GM10248 (cell line): ENCODE results near the gene SLC25A12.
"Not testable (repeated sequence)": the region's sequence is repeated elsewhere in the genome, so short reads cannot be mapped to it uniquely, and the experiment has no call there.

Experiments used
- CTCF ChIA-PET: fragments of 300-600 bp; sonication (Branson Sonifier 250); formaldehyde crosslinking; extraction: SDS; loops from one replicate; lab custom pipeline; 2021; ENCODE audit warnings: antibody characterized with exemption; lab: Yijun Ruan, JAX
- POLR2A ChIA-PET: fragments of 350-650 bp; sonication (Branson Sonifier 250); formaldehyde crosslinking; extraction: SDS; loops from one replicate; lab custom pipeline; 2020; ENCODE audit warnings: antibody characterized with exemption; lab: Yijun Ruan, JAX
- DNase-seq: peaks from one replicate; pipeline ENCODE4 v3.0.0; 2012; ENCODE audit errors: extremely low spot score
- CTCF ChIP-seq: IDR thresholded peaks from 2 replicates; pipeline ENCODE4 v1.5.1; 2012; ENCODE audit warnings: mild to moderate bottlenecking, low read depth; ENCODE audit errors: extremely low read depth, missing control alignments, control extremely low read depth

SLC25A12 gene

DNA sequence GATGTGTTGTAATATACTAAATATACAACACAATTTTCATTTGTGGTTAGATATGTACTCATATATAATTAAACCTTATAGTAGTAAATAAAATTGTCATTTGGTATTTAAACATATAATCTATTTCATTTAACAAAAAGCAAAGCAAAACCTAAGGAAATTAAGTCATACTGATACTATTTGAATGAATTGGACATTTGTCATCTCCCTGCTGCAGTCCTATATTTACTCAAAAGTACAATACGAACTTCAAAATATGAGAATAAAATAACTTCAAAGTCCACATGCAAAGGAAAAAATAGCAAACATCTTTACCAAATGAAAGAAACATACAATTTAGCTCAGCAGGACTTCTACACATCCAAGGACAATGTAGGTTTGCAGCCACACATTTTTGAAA is 16.4 kb upstream of the SLC25A12 start:
- DNase-seq = no peak
- TF ChIP-seq CTCF = no peak
- ChIA-PET CTCF (interaction anchor here (0.6 to 1.2 kb wide), 2 partner anchors 9 to 12 kb away, joined by 3 read pairs; partner anchors contain the start of gene HAT1), POLR2A (no interaction called here)

DNA sequence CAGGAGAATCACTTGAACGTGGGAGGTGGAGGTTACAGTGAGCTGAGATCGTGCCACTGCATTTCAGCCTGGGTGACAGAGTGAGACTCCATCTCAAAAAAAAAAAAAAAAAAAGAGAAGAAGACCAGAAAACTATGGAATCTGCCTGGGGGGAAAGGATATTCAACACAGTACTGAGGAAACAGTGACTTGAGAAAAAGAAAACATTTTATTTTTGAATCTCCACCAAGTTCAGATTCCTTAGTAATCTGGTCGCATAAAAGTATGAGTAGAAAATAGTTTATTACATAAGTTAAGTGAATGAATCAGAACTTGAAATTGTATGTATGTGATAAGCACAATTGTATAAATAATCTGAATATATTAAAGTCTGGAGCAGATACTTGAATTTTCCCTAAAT is 15.2 kb upstream of the SLC25A12 start:
- ChIA-PET CTCF (no interaction called here), POLR2A (interaction anchor here (0.6 kb wide), 1 partner anchor 13 kb away, joined by 3 read pairs; the partner anchor contains the start of gene HAT1)
- no peak for DNase-seq
- no peak for TF ChIP-seq CTCF

GRCh38 chr2:171908235-171908634 is 14.2 kb upstream of the SLC25A12 start:
- ChIA-PET POLR2A (no interaction called here), CTCF (no interaction called here)
- TF ChIP-seq CTCF = no peak

DNA sequence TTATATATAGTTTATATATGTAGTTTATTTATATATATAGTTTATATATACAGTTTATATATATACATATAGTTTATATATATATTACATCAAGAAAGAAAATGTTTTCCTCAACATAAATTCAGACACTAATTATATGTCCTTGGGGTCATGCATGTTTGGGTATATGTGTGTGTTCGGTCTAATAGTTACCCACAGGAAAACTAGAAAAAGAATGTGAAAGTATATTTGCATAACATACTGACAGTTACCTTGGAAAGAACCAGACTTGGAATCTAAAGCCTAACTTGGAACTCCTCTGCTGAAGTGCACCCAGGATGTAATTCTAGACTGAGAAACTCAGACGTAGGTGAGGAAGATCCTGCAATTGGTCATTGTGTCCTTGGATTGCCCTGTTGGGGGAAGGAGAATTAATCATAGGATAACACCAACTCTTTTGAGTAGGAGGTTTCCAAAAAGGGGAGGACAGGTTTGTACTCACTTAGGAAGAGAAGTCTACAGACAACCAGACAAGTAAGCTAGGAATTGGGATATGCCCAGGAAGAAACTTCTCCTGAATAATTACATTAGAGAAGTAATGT is 8.9 kb upstream of the SLC25A12 start:
- no peak for DNase-seq
- TF ChIP-seq CTCF = no peak
- ChIA-PET POLR2A (no interaction called here), CTCF (interaction anchor here (1.2 kb wide), 1 partner anchor 20 kb away, joined by 3 read pairs; no protein-coding TSS in a partner anchor)

More at GRCh38 chr2:171908235-171908634, 14.2 kb upstream of the SLC25A12 start:
- DNase-seq = no peak

DNA sequence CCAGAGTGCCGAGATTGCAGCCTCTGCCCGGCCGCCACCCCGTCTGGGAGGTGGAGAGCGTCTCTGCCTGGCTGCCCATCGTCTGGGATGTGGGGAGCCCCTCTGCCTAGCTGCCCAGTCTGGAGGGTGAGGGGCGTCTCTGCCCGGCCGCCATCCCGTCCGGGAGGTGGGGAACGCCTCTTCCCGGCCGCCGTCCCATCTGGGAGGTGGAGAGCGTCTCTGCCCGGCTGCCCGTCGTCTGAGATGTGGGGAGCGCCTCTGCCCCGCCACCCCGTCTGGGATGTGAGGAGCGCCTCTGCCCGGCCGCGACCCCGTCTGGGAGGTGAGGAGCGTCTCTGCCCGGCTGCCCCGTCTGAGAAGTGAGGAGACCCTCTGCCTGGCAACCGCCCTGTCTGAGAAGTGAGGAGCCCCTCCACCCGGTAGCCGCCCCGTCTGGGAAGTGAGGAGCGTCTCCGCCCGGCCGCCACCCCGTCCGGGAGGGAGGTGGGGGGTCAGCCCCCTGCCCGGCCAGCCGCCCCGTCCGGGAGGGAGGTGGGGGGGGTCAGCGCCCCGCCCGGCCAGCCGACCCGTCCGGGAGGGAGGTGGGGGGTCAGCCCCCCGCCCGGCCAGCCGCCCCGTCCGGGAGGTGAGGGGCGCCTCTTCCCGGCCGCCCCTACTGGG is 5.7 kb upstream of the SLC25A12 start:
- CTCF ChIA-PET, DNase-seq, POLR2A ChIA-PET: not testable (repeated sequence)

- TF ChIP-seq CTCF = no peak
- DNase-seq = no peak
- ChIA-PET POLR2A (no interaction called here), CTCF (interaction anchor here (4.0 kb wide), 1 partner anchor 13 kb away, joined by 17 read pairs; no protein-coding TSS in a partner anchor)
Observed at GRCh38 chr2:171895786-171896185, 1.7 kb upstream of the SLC25A12 start.

DNA sequence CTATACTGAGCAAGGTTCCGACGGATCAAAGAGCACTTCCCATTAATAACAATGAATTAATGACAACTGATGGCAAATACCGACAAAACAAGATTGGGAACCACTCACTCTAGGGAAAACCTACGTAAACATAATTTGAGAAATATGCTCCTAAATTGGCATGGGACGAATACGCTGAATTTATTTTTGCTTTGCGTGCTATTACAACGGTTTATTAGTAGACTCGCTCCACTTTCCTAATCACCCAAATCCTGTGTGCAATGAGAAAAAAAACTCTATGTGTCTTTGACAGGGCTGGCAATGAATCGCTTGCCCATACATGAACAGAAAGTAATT is 536 bp upstream of the SLC25A12 start:
- no peak for DNase-seq
- ChIA-PET POLR2A (interaction anchor here (0.8 to 1.0 kb wide), 2 partner anchors 28 to 46 kb away, joined by 3 to 4 read pairs; partner anchors contain the start of gene HAT1), CTCF (interaction anchor here (1.1 to 2.3 kb wide), 3 partner anchors 11 to 190 kb away, joined by 3 to 14 read pairs (median 5); partner anchors contain the start of gene HAT1)
- TF ChIP-seq CTCF = no peak
